Measurements from ENCODE around the gene BBS10.

DNA sequence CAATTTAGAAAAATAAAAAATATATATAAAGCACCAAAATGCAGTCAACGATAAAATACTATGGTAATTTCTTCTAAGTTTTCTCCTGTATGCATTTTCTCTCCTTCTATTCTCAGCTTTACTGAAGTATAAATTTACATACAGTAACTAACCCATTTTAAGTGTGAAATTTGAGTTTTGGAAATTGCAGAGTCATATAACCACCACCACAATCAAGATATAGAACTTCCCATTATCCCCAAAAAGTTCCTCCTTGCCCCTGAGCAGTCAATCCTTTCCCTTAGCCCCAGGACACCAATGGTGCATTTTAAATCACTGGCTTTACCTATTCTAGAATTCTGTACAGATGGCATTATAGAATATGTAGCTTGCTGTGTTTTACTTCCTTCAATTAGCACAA is 31.0 kb upstream of the BBS10 start:
- no peak for TF ChIP-seq POLR2AphosphoS5 (IDR thresholded peaks at IDR 0.05)
- TF ChIP-seq, protein P1, sequence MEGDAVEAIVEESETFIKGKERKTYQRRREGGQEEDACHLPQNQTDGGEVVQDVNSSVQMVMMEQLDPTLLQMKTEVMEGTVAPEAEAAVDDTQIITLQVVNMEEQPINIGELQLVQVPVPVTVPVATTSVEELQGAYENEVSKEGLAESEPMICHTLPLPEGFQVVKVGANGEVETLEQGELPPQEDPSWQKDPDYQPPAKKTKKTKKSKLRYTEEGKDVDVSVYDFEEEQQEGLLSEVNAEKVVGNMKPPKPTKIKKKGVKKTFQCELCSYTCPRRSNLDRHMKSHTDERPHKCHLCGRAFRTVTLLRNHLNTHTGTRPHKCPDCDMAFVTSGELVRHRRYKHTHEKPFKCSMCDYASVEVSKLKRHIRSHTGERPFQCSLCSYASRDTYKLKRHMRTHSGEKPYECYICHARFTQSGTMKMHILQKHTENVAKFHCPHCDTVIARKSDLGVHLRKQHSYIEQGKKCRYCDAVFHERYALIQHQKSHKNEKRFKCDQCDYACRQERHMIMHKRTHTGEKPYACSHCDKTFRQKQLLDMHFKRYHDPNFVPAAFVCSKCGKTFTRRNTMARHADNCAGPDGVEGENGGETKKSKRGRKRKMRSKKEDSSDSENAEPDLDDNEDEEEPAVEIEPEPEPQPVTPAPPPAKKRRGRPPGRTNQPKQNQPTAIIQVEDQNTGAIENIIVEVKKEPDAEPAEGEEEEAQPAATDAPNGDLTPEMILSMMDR (IDR thresholded peaks at IDR 0.05) = no peak
- no peak for TF ChIP-seq EP300 (IDR thresholded peaks at IDR 0.05)

All from esophagus muscularis mucosa (tissue), 4 donors.